DMS 273 treated with DMSO at 0.1 percent for 48 hours (cell line): ENCODE data around the gene PNLIPRP2.

Experiments used
- DNase-seq: peaks from one replicate; lab custom pipeline; 2025; lab: John Stamatoyannopoulos, UW

PNLIPRP2 gene

DNA sequence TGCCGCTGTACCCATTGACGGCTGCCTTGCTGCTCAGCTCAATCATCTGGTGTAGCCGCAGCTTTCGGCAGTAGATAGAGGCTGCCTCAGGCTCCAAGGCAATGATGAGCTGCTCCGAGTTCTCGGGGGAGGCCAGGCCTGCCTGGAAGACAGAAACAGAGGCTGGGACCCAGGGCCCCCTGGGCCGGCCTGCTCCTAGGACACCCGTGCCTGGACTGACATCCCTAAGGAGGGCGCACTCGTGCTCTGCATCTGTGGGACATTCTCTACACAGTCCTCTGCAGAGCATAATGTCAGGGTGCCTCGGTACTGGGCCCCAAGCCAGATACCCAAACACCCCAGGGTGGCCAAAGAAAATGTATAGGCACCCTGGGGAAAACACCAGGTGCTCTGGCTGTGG is 63.1 kb downstream of the PNLIPRP2 start:
- DNase-seq: no peak

DNA sequence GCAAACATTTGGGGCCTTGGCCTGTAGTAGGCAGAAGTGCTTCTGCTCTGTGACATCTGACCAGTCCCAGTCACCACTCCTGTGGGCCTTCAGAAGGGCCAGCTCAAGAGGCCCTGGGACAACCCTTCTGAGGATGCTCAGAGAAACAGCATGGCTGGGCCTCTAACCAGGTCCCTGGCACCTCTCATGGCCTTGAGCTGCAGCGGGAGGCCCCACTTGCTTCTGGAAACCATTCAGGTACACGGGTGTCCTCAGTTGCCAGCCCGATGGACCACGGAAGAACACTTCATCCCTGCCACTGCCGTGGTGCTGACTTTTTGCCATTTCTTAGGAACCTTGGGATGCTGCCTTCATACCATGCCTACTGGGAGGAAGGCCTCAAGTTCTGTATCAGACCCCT is 64.0 kb downstream of the PNLIPRP2 start:
- no peak for DNase-seq

DNA sequence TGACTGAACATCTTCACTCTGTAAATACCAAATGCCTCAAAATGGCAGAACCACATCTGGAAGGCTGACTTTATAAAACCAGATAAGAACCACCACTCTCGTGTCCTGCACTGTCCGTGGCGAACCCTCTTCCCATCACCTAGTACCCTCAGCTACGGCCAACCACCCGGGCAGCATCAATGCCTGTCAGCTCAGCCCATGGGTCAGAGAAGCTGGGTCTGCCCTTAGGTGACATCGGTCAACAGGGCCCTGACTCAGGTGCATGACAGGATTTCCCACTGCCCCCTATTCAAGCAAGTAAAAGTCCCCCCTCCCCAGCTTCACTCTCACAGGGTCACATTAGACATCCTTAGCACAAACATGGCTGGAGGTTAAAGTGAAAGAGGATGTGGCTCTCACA is 65.1 kb downstream of the PNLIPRP2 start:
- DNase-seq: no peak

DNA sequence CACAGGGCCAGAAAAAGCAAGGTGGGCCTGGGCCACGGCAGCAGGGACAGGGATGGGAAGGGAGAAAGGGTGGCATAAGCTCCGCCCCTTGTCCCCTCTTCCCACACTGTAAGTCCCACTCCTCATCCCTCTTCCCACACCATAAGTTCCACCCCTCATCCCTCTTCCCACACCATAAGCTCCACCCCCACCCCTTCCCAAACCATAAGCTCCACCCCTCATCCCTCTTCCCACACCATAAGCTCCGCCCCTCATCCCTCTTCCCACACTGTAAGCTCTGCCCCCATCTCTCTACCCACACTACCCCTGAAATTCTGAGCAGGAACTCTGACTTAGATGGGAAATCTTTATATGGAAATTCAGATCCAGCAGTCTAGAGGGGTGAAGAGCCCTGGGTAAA is 65.9 kb downstream of the PNLIPRP2 start:
- no peak for DNase-seq

DNA sequence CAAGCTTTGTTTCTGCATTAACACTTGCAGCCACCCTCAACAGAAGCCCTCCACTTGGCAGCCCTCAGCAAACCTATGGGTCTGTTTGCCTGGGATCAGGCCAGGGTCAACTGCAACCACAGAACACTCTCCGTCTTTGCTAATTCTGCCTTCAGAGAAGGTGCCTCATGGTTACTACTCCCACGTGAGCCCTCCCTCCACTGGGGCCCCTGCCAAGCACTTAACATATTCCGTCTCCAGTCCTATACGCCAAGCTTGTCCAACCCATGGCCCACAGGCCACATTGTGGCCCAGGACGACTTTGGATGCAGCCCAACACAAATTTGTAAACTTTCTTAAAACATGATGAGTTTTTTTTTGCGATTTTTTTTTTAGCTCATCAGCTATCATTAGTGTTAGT is 66.9 kb downstream of the PNLIPRP2 start:
- DNase-seq: no peak

DNA sequence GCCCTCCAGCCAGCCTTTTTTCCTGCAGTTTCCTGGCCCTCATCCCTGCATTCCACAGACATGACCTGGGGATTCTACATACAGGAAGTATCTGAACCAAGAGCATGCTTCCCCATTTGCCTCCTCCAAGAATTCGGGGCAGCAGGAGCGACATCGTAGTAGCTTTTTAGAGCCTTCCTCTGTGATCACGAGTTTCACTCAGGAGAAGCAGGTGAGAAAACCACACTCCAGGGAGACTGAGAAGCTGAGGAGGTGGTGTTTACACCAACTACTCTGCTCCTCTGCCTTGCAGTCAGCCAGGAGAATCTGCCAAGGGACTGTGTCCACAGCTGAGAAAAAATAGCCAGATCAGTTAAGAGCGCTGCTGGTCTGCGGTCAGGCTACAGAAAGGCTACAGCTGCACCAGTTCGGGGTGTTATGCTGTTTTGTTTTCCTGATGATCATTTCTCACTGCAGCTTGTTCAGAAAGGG is 67.5 kb downstream of the PNLIPRP2 start:
- no peak for DNase-seq

DNA sequence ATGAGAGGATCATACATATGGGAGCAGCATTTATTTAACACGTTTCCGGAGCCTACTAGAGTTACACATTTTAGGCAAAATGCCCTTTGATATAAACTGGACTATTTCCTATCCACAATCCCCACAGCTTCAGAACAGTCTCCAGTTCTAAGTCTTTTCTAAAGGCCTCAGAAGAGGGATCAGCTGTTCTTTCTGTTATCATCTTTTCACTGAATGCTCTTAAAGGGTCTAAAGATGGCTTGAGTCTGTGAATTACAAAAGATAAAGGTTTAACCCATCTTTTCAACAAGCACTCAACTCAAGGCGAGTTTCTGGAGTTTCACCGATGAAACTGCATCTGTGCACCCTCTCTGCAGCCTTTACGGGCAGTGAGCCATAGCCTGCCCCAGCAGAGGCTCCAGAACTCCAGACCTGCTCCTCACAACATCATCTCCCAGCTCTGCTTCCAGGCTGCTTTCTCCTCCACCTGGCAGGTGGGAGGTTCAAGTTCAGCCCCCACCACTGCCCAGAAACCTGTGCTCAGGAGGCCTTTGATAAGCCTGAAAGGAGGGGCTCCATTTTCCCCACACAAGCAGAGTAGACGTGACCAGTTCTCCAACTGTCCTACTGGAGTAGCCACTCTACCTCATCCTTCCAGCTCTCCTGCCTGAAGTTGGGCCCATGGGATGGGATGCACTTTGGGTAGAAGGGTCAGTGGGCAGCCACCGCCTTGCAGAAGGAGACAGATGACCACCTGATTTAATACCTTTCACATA is 68.2 kb downstream of the PNLIPRP2 start:
- DNase-seq: no peak

DNA sequence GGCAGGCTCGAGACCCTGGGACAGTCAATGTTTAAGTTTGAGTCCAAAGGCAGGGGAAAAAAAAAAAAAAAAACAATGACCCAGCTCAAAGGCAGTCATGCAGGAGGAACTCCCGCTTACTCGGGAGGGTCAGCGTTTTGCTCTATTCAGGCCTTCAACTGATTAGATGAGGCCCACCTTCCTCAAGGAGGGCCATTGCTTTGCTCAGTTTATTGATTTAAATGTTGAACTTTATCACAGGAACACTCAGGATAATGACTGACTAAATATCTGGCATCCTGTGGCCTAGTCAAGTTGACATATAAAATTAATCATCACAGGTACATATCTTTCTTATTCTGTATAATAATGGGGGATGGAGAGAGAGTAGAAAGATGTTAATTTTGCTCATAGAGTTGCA is 69.0 kb downstream of the PNLIPRP2 start:
- no peak for DNase-seq

DNA sequence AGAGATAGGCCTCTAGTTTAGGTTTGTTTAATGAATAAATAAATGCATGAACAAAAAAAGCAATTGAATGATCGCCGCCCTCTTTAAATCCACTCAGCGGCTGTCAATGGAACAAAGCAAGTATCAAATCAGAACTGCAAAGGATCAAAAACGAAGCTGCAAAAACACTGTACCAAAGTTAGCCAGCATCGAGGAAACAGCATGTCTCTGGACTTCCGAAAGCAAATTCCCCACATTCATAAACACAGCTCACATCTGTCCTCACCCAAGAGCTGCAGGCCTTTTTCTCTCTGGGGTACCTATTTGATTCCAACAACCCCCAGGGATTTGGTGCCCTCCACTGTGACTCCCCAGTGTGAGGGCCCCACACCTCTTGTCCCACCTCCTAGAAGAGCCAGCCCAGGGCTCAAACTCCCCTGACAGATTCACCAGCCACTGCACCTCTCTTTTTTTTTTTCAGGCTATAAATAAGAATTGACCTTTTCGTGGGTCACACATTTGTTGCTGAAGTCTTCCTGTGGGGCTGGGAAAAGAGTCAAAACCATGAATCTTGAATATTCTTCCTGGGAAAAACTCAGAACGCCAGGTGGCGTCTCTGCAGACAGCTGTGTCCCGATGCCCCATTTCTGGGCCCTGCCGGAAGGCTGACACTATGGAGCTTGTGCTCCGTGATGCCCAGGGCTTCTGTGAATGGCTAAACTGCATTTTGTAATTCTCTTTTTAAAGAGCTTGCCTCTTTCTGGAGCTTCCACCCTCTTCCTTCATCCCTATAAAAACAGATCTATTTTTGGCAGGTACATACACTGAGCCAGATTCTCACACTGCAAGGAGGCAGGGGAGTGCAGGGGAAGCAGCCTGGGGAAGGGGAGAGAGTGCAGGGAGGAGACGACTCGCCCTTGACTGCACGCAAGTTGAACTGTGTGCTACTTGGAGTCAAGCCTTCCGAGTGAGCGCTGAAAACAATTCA is 69.9 kb downstream of the PNLIPRP2 start:
- DNase-seq: no peak

DNA sequence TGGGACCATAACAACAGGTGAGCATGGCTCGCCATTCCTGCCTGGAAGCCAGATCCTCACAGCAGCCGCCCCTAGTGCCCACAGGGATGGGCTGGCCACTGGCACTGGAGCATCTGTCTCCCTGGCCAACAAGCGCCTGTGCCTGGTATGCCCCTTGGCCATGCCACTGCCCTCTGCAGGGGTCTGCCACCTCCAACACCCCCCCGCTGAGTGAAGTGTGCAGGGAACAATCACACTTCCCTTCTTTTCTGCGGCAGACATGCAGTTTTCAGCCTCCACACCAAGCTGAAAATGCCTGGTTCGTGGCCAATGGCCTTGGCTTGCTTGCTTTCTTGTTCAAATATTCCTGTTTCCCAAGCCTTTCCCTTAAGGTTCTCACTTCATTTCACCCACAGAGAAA is 70.9 kb downstream of the PNLIPRP2 start:
- no peak for DNase-seq

DNA sequence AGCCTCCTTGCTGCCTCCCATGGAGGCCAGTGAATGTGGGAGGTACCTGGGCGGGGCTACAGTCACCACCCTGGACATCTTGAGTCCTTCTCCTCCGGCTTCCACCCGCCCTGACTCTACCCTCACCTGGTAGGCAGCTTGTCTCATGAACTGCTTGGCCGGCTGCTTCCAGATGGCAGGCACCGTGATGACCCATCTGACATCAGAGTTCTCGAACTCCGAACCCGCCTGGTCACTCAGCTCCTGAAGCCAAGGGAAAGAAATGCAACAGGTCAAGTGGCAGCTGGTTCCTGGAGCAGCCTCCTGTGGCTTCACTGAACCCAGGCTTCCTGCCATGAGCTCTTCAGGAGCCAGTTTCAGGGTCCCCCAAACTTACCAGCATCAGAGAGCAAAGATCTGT is 71.5 kb downstream of the PNLIPRP2 start:
- no peak for DNase-seq

DNA sequence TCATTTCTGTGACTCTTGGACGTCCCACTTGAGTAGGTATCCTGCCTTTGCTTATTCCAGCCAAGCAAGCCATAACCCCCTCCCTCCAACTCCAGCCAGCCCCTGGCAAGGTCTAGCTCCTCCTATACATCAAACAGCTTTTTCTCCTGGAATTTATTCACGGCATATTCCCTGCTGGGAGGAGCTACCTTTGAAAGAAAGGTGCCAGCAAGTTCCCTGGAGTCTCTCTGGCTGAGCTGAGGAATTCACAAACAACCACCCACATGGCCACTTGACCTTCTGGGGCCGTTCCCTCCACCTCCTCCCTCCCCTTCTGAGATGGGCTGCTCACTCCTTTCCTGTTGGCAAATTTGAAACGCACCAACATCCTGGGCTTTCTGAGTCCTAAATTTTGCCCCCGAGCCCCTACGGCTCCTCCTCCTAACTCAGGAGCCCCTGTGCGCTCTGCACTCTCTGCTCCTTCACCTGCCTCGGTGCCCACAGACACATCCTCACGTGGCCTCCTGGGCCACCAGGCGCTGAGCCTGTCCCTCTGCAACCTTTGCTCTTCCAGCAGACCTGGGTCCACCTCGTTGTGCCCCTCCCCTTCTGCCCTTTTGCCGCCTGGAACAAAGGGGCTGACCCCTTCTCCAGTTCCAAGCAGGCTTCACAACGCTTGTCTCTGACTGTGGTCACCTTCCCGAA is 73.6 kb downstream of the PNLIPRP2 start:
- DNase-seq: no peak
